Psoas muscle (tissue), 8 donors: ENCODE measurements around the gene CCNG2. TPM values are rescaled to one million over a fixed set of nuclear protein-coding genes. Genes with fewer than 3 reads are reported as not detected.

Source experiments
- ATAC-seq, 4 donors: fragments of 200-7000 bp; cut with Tn5 transposase; one replicate each; pipeline ENCODE4 v1.9.1; 2020; ENCODE audit warnings: moderate library complexity in 3 of 4, mild to moderate bottlenecking in 2 of 4
- DNase-seq, 2 donors: peaks; one replicate each; pipeline ENCODE4 v3.0.0-alpha.2; 2020
- H3K27ac ChIP-seq: fragments of 200-600 bp; one replicate; pipeline ENCODE4 v1.8.0; 2022
- H3K27me3 ChIP-seq, 3 donors: fragments of 200-600 bp in 1 of 3; one replicate each; pipeline versions ENCODE4 v1.6.1 to v1.8.0; 2013 to 2022; ENCODE audit warnings: low read length in 2 of 3, mild to moderate bottlenecking in 2 of 3, moderate library complexity in 1 of 3; ENCODE audit not compliant: insufficient read depth in 3 of 3
- H3K36me3 ChIP-seq, 2 donors: fragments of 200-600 bp in 1 of 2; one replicate each; pipeline versions ENCODE4 v1.6.1 to v1.8.0; 2013 to 2022; ENCODE audit warnings: low read depth in 1 of 2, mild to moderate bottlenecking in 1 of 2, moderate library complexity in 1 of 2; ENCODE audit not compliant: insufficient read depth in 1 of 2
- H3K4me1 ChIP-seq: fragments of 200-600 bp; one replicate; pipeline ENCODE4 v1.8.0; 2022
- H3K4me3 ChIP-seq: fragments of 200-600 bp; one replicate; pipeline ENCODE4 v1.8.0; 2022; ENCODE audit warnings: mild to moderate bottlenecking
- H3K9me3 ChIP-seq: fragments of 200-600 bp; one replicate; pipeline ENCODE4 v1.8.0; 2022
- CTCF ChIP-seq: fragments of 200-600 bp; IDR thresholded peaks from one replicate; pipeline ENCODE4 v1.8.0; 2022; ENCODE audit warnings: antibody characterized with exemption
- WGBS, 3 donors: extraction: QIAGEN DNeasy Blood & Tissue Kit; methylation state at CpG; one replicate each; pipeline versions ENCODE4 v1.1.6 to v1.1.7; 2013; 5-methylcytosine and 5-hydroxymethylcytosine counted together
- intact Hi-C, 2 donors: fragments of 100-400 bp; cut with DNase I; formaldehyde crosslinking; loops; one replicate each; pipeline versions ENCODE4 v1.11.0 to v1.14.2; 2022
- polyA plus RNA-seq, 3 donors: library from polyadenylated mRNA; stranded (reverse); fragments of 200-250 nt; gene quantifications; one replicate each; pipeline ENCODE4 v1.2.3, GENCODE V29; 2013
- total RNA-seq, 4 donors: library from RNA; stranded (reverse); fragmentation: NEBNext Ultra II Directional in 2 of 4; extraction: Animal tissue kit (Norgen Biotek cat#: 25700) in 2 of 4; gene quantifications; one replicate each; pipeline versions ENCODE4 v1.2.1 to v1.2.4, GENCODE V29; 2021 to 2023
- donor health status: healthy with polysubstance abuse.
- donor health status: DM: no; HTN: no; CAD: no; lungs with moderate emphysema.
- donor health status: Bipolar disorder and iron deficiency.
- donor health status: healthy.
- donor health status: DM: yes; HTN: yes; CAD: no.
- donor health status: DM: no; HTN: no; CAD: no.
- donor health status: DM: no; HTN: no; CAD: no.
- donor health status: DM: yes; HTN: yes; CAD: no.

CCNG2 gene
- total and polyA plus RNA-seq, 7 donors: 3.1 to 34.6 (median 7.0) TPM

DNA sequence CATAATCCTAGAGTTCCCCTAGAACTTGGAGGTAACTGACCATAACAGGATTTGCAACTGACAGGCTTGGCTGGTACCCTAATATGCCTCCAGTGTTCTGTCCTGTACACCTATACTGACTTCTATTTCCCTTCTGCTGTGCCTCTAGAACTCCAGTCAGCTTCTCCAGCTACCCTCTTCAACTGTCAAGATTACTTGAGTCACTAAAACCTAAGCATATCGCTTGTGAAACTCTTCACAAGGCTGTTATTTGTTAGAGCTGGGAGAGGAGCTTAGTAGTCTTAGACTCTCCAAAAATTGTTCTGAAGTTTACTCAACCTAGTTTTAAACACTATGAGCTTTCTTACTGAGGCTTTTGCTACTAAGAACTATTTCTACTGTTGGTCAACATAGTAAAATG lies 52.0 kb downstream of the CCNG2 start:
- Histone ChIP-seq H3K27me3 (peaks cover 0 to 3% (median 0%) of the 10 kb centered on the region in 3 donors), H3K27ac (no peak overlapping the region), H3K4me1 (no peaks in the 10 kb centered on the region), H3K36me3 (no peaks in the 10 kb centered on the region), H3K4me3 (no peak overlapping the region), H3K9me3 (no peaks in the 10 kb centered on the region)
- intact Hi-C loops: loop anchor here in 1 of 2 donors (10.0 kb wide), 1 partner anchor 774 kb away; the partner anchor contains the start of gene SHROOM3
- TF ChIP-seq CTCF: no peak
- DNase-seq (no peak), ATAC-seq (no peak)
- WGBS, 3 donors: 96 to 100% (median 97%) methylated on average over 1 of the region's 1 CpG

GRCh38 chr4:77209936-77210335 lies 52.9 kb downstream of the CCNG2 start:
- TF ChIP-seq CTCF: no peak
- WGBS, 3 donors: 80 to 86% (median 84%) methylated on average over 5 of the region's 5 CpGs
- ATAC-seq (no peak), DNase-seq (no peak)
- intact Hi-C loops: loop anchor here in 1 of 2 donors (10.0 kb wide), 1 partner anchor 775 kb away; the partner anchor contains the start of gene SHROOM3
- no peak overlapping the region for H3K27ac ChIP-seq
- no peaks in the 10 kb centered on the region for H3K9me3 ChIP-seq
- no peak overlapping the region for H3K4me3 ChIP-seq
- no peaks in the 10 kb centered on the region for H3K4me1 ChIP-seq
- H3K27me3 ChIP-seq: peaks cover 0 to 3% (median 0%) of the 10 kb centered on the region in 3 donors
- no peaks in the 10 kb centered on the region for H3K36me3 ChIP-seq

- H3K4me1 ChIP-seq: no peaks in the 10 kb centered on the region
- intact Hi-C loops: no loop called here
- ATAC-seq: no peak
These were observed 58.1 kb downstream of the CCNG2 start for GRCh38 chr4:77215107-77215506.

DNA sequence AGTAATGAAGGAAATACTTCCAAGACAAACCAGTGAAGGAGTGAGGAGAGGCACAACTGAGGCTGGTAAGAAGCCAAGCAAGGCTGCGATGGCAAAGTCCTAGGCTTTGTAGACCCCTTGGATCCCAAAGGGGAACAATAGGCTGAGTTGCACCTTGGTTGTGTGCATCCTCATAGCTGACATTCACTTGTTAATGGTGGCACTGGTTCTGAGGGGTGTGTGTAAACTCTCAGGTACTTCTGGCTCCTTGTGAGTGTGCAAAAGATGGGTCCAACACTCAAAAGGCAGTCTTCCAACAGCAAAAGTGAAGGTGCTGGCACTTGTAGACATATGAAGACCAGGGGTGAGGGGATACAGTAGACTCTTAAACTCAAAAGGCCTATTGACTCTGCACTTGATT lies 60.5 kb downstream of the CCNG2 start:
- no peak overlapping the region for H3K27ac ChIP-seq
- H3K27me3 ChIP-seq: no peaks in the 10 kb centered on the region
- TF ChIP-seq CTCF: no peak
- H3K36me3 ChIP-seq: no peaks in the 10 kb centered on the region
- H3K4me1 ChIP-seq: no peaks in the 10 kb centered on the region
- 95 to 100% (median 96%) methylated on average over 1 of the region's 1 CpG for WGBS, 3 donors
- ATAC-seq: no peak
- H3K9me3 ChIP-seq: no peaks in the 10 kb centered on the region
- intact Hi-C loops: no loop called here
- H3K4me3 ChIP-seq: no peak overlapping the region
- DNase-seq: no peak

More at GRCh38 chr4:77215107-77215506, 58.1 kb downstream of the CCNG2 start:
- Histone ChIP-seq H3K9me3 (no peaks in the 10 kb centered on the region), H3K27ac (no peak overlapping the region), H3K36me3 (no peaks in the 10 kb centered on the region), H3K4me3 (no peak overlapping the region), H3K27me3 (peaks cover 0 to 3% (median 0%) of the 10 kb centered on the region in 3 donors)
- 82 to 85% (median 85%) methylated on average over 4 of the region's 4 CpGs for WGBS, 3 donors
- no peak for TF ChIP-seq CTCF
- DNase-seq: no peak

GRCh38 chr4:77219266-77219665 lies 62.3 kb downstream of the CCNG2 start:
- Histone ChIP-seq H3K4me1 (no peaks in the 10 kb centered on the region), H3K27ac (no peak overlapping the region), H3K27me3 (no peaks in the 10 kb centered on the region), H3K36me3 (no peaks in the 10 kb centered on the region), H3K4me3 (no peak overlapping the region), H3K9me3 (no peaks in the 10 kb centered on the region)
- no peak for DNase-seq
- no peak for ATAC-seq
- WGBS, 3 donors: 91 to 97% (median 91%) methylated on average over 2 of the region's 2 CpGs
- intact Hi-C loops: no loop called here
- no peak for TF ChIP-seq CTCF
